Measurements from ENCODE around the gene DDAH2.

The DDAH2 gene

DNA sequence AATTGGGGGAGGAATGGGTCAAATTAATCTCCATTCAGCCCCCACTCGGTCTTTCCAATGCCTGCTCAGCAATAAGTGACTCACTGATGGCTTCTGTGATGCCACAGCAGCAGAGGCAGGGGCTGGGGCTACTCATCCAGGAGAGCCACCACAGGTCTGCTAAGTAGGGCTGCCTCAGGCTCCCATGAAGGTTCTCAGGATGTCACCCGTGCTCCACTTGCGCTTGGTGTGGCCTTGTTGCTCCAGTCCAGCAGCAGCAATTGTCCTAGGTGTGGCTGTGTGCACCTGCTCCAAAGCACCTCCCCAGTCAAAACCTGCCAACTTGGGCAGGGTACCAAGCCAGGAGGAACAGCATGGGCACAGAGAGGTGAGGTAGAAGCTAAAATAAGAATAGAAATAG is 6.9 kb downstream of the DDAH2 start:
- TF ChIP-seq ZBTB7A (IDR thresholded peaks at IDR 0.05; ENCODE audit: low read depth): no peak
- TF ChIP-seq RAD21 (IDR thresholded peaks at IDR 0.05; ENCODE audit: low read depth): no peak
- no peak for TF ChIP-seq TCF12 (IDR thresholded peaks at IDR 0.05; ENCODE audit: low read depth)
- TF ChIP-seq NFIC (IDR thresholded peaks at IDR 0.05): no peak
- TF ChIP-seq TEAD4 (IDR thresholded peaks at IDR 0.05): no peak
- no peak for TF ChIP-seq REST (IDR thresholded peaks at IDR 0.05; ENCODE audit: low read depth)
- TF ChIP-seq EGR1 (IDR thresholded peaks at IDR 0.05): no peak
- no peak for TF ChIP-seq USF1 (IDR thresholded peaks at IDR 0.05)
- no peak for TF ChIP-seq TAF1 (IDR thresholded peaks at IDR 0.05; ENCODE audit: low read depth)
- TF ChIP-seq CREB1 (IDR thresholded peaks at IDR 0.05; ENCODE audit: low read depth): no peak
- no peak for TF ChIP-seq EP300 (IDR thresholded peaks at IDR 0.05; ENCODE audit: borderline replicate concordance)
- TF ChIP-seq, protein P1, sequence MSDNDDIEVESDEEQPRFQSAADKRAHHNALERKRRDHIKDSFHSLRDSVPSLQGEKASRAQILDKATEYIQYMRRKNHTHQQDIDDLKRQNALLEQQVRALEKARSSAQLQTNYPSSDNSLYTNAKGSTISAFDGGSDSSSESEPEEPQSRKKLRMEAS (IDR thresholded peaks at IDR 0.05): no peak
- no peak for TF ChIP-seq CEBPB (IDR thresholded peaks at IDR 0.05)
- TF ChIP-seq FOXM1 (IDR thresholded peaks at IDR 0.05; ENCODE audit: borderline replicate concordance, low read depth): no peak
- no peak for TF ChIP-seq YY1 (IDR thresholded peaks at IDR 0.05; ENCODE audit: low read depth)

DNA sequence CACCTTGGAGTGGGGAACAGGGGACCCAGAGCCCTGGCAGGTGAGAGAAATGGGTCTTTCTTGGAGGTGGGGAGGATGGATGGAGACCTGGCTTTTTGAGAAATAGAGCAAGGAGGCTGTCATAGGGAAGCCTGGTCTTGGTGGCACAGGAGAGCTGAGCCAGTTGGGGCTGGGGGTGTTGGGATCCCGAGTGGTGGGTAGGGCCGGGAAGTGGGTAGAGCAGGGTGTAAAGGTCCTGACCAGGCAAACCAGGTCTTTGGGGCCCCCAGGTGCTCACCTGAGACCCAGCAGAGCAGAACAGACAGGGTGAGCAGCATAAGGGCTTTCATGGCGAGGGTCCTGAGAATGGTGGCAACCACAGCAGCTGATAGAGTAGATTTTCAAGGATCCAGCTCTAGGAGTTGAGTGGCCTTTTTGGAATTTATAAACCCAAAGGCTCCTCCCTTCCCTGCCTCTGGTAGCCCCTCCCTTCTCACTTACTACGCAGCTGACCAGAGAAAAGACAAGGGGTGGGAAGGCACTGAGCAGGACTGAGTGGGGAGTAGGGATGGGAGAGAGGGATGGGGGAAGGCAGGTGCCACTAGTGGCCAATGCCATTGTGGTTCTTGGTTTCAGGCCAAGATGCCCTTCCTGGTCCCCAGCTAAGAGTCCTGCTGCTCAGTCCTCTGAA is 7.6 kb downstream of the DDAH2 start, which contains the start of gene LY6G6C:
Gene LY6G6C (minus strand): TSS at position 396 of the 670 bp plus-strand sequence. CDS start 67 bp downstream, at position 329.
- TF ChIP-seq TEAD4 (IDR thresholded peaks at IDR 0.05): no peak
- no peak for TF ChIP-seq RAD21 (IDR thresholded peaks at IDR 0.05; ENCODE audit: low read depth)
- TF ChIP-seq YY1 (IDR thresholded peaks at IDR 0.05; ENCODE audit: low read depth): no peak
- no peak for TF ChIP-seq EP300 (IDR thresholded peaks at IDR 0.05; ENCODE audit: borderline replicate concordance)
- TF ChIP-seq USF1 (IDR thresholded peaks at IDR 0.05): no peak
- no peak for TF ChIP-seq REST (IDR thresholded peaks at IDR 0.05; ENCODE audit: low read depth)
- no peak for TF ChIP-seq EGR1 (IDR thresholded peaks at IDR 0.05)
- TF ChIP-seq FOXM1 (IDR thresholded peaks at IDR 0.05; ENCODE audit: borderline replicate concordance, low read depth): no peak
- TF ChIP-seq CREB1 (IDR thresholded peaks at IDR 0.05; ENCODE audit: low read depth): no peak
- no peak for TF ChIP-seq NFIC (IDR thresholded peaks at IDR 0.05)
- no peak for TF ChIP-seq TCF12 (IDR thresholded peaks at IDR 0.05; ENCODE audit: low read depth)
- TF ChIP-seq CEBPB (IDR thresholded peaks at IDR 0.05): no peak
- TF ChIP-seq, protein P1 (IDR thresholded peaks at IDR 0.05): no peak
- TF ChIP-seq TAF1 (IDR thresholded peaks at IDR 0.05; ENCODE audit: low read depth): no peak
- no peak for TF ChIP-seq ZBTB7A (IDR thresholded peaks at IDR 0.05; ENCODE audit: low read depth)

- TF ChIP-seq RAD21 (IDR thresholded peaks at IDR 0.05; ENCODE audit: low read depth): no peak
- TF ChIP-seq CREB1 (IDR thresholded peaks at IDR 0.05; ENCODE audit: low read depth): no peak
Measured at GRCh38 chr6:31720196-31720770, 8.8 kb downstream of the DDAH2 start.

- TF ChIP-seq FOXM1 (IDR thresholded peaks at IDR 0.05; ENCODE audit: borderline replicate concordance, low read depth): no peak
- no peak for TF ChIP-seq YY1 (IDR thresholded peaks at IDR 0.05; ENCODE audit: low read depth)
- TF ChIP-seq RAD21 (IDR thresholded peaks at IDR 0.05; ENCODE audit: low read depth): no peak
- TF ChIP-seq TAF1 (IDR thresholded peaks at IDR 0.05; ENCODE audit: low read depth): no peak
- TF ChIP-seq EGR1 (IDR thresholded peaks at IDR 0.05): no peak
- TF ChIP-seq EP300 (IDR thresholded peaks at IDR 0.05; ENCODE audit: borderline replicate concordance): no peak
- TF ChIP-seq NFIC (IDR thresholded peaks at IDR 0.05): no peak
- no peak for TF ChIP-seq USF1 (IDR thresholded peaks at IDR 0.05)
- TF ChIP-seq ZBTB7A (IDR thresholded peaks at IDR 0.05; ENCODE audit: low read depth): no peak
- TF ChIP-seq, protein P1 (IDR thresholded peaks at IDR 0.05): no peak
- no peak for TF ChIP-seq REST (IDR thresholded peaks at IDR 0.05; ENCODE audit: low read depth)
- no peak for TF ChIP-seq TEAD4 (IDR thresholded peaks at IDR 0.05)
- no peak for TF ChIP-seq CREB1 (IDR thresholded peaks at IDR 0.05; ENCODE audit: low read depth)
- no peak for TF ChIP-seq TCF12 (IDR thresholded peaks at IDR 0.05; ENCODE audit: low read depth)
- TF ChIP-seq CEBPB (IDR thresholded peaks at IDR 0.05): no peak
Measured at GRCh38 chr6:31719001-31719400, 10.1 kb downstream of the DDAH2 start.

Measured in Ishikawa (cell line).